Upper lobe of right lung (tissue), 1 donor: Measurements from ENCODE around the gene OSMR. TPM values are rescaled to one million over a fixed set of nuclear protein-coding genes. Genes with fewer than 3 reads are reported as not detected.
A peak's percentile ranks its signal among the peaks of the same experiment; 100 is the strongest.
"Not testable (repeated sequence)": the region's sequence is repeated elsewhere in the genome, so short reads cannot be mapped to it uniquely, and the experiment has no call there.

Experiments
- ATAC-seq: fragments of 200-7000 bp; cut with Tn5 transposase; one replicate; pipeline ENCODE4 v1.9.1; 2020; ENCODE audit warnings: mild to moderate bottlenecking, moderate library complexity
- DNase-seq: peaks from one replicate; pipeline ENCODE4 v3.0.0-alpha.2; 2020
- H3K27ac ChIP-seq: fragments of 200-600 bp; one replicate; pipeline ENCODE4 v1.8.0; 2022
- H3K27me3 ChIP-seq: fragments of 200-600 bp; one replicate; pipeline ENCODE4 v1.8.0; 2022; ENCODE audit warnings: mild to moderate bottlenecking
- H3K36me3 ChIP-seq: fragments of 200-600 bp; one replicate; pipeline ENCODE4 v1.8.0; 2022
- H3K4me1 ChIP-seq: fragments of 200-600 bp; one replicate; pipeline ENCODE4 v1.8.0; 2022
- H3K4me3 ChIP-seq: fragments of 200-600 bp; one replicate; pipeline ENCODE4 v1.8.0; 2022; ENCODE audit warnings: mild to moderate bottlenecking
- H3K9me3 ChIP-seq: fragments of 200-600 bp; one replicate; pipeline ENCODE4 v1.8.0; 2022
- CTCF ChIP-seq: fragments of 200-600 bp; IDR thresholded peaks from one replicate; pipeline ENCODE4 v1.8.0; 2022; ENCODE audit warnings: antibody characterized with exemption
- intact Hi-C: fragments of 100-400 bp; cut with DNase I; formaldehyde crosslinking; loops from one replicate; pipeline ENCODE4 v1.11.0; 2022
- total RNA-seq: library from RNA; stranded (reverse); fragmentation: NEBNext Ultra II Directional; extraction: Animal tissue kit (Norgen Biotek cat#: 25700); gene quantifications from one replicate; pipeline ENCODE4 v1.2.1, GENCODE V29; 2021
- donor health status: DM: no; HTN: yes; CAD: no; lungs with severe emphysema.

The OSMR gene
- total RNA-seq, 1 donor from 2014 or later: 85.6 TPM

DNA sequence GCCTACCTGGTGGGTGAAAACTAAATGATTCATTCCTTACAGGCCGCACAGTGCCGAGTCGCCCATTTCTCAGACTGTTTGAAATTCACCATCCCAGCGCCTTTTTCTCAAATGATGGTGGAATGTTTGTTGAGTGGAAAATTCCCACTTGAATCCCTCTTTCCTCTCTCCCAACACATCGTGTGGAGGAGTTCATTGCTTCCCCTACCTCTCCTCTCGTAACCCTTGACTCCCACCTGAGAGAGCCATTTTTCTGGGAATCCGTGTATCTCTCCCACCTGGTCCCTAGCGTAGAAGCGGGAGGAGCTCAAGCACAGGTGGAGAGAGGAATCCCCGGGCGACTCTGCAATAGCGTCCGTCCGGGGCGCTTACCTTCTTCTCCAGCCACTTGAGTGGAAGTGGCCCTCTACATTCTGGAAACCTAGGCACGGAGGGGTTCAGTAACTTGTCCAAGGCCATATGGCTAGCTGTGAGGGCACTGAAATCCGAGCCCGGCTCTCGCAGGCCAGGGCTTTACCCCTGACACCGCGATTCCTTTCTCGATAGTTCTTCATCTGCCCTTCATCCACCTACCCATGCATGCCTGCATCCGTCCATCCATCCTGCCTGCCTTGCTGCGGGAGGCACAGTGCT lies 683 bp downstream of the OSMR start:
- H3K27ac ChIP-seq: peak overlapping the region; percentile 92
- no peak for TF ChIP-seq CTCF
- no peaks in the 10 kb centered on the region for H3K9me3 ChIP-seq
- H3K4me1 ChIP-seq: peaks cover 12% of the 10 kb centered on the region
- peak overlapping the region; percentile 75 for H3K4me3 ChIP-seq
- DNase-seq (no peak), ATAC-seq (peak; percentile 35)
- H3K27me3 ChIP-seq: no peaks in the 10 kb centered on the region
- peaks cover 5% of the 10 kb centered on the region for H3K36me3 ChIP-seq
- intact Hi-C loops: no loop called here

- intact Hi-C loops: no loop called here
- Histone ChIP-seq H3K4me3 (peak overlapping the region; percentile 75), H3K27ac (peak overlapping the region; percentile 92), H3K27me3 (no peaks in the 10 kb centered on the region), H3K4me1 (peaks cover 12% of the 10 kb centered on the region), H3K36me3 (peaks cover 5% of the 10 kb centered on the region), H3K9me3 (no peaks in the 10 kb centered on the region)
- ATAC-seq: no peak
- TF ChIP-seq CTCF: no peak
- no peak for DNase-seq
Observed at GRCh38 chr5:38847559-38848347, 1.9 kb downstream of the OSMR start.

GRCh38 chr5:38848637-38849036 lies 2.8 kb downstream of the OSMR start:
- Histone ChIP-seq H3K4me1 (peaks cover 19% of the 10 kb centered on the region), H3K36me3 (peaks cover 5% of the 10 kb centered on the region), H3K4me3 (peak overlapping the region; percentile 75), H3K27ac (no peak overlapping the region), H3K9me3 (no peaks in the 10 kb centered on the region), H3K27me3 (no peaks in the 10 kb centered on the region)
- TF ChIP-seq CTCF: no peak
- intact Hi-C loops: no loop called here
- ATAC-seq (no peak), DNase-seq (no peak)

DNA sequence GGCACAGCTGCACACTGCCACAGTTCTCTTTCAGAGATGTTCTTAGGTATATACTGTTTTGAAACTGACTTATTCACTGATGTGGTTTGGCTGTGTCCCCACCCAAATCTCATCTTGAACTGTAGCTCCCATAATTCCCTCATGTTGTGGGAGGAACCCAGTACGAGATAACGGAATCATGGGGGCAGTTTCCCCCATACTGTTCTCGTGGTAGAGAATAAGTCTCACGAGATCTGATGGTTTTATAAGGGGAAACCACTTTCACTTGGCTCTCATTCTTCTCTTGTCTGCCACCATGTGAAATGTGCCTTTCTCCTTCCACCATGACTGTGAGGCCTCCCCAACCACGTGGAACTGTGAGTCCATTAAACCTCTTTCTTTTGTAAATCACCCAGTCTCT lies 5.8 kb downstream of the OSMR start:
- ATAC-seq, H3K4me3 ChIP-seq, H3K9me3 ChIP-seq, DNase-seq, H3K36me3 ChIP-seq, intact Hi-C loops, H3K27me3 ChIP-seq, H3K27ac ChIP-seq: not testable (repeated sequence)
- H3K4me1 ChIP-seq: peaks cover 32% of the 10 kb centered on the region

DNA sequence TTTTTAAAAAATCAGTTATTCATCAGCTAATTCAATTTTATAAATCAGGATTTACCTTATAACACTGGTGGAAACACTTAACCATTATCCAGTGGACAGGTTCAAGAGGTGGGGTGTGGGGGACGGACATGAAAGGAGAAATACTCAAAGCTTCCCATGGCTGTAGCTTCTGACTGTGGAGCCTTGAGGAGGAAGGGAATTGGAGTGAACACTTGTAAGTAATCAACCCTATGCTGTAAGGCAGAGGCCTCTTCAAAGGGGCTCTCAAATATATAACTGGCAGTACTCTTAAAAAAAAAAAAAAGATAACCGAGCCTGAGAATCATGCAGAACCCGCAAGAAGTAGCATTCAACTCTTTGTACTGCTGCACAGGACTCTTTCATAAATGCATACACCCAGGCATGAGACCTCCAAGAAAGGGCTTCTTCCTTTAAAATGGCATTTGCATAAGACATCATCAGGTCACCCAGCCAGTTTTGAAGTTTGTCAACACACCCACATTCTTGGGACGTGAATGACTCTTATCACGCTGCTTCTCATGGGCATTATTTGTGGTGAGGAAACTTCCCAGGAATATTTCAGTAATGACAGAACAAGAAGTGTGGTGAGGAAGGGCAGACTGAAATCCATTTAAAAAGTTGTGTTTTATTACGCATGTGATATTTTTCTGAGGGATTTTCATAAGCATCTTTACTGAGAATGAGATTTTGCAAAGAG lies 8.1 kb downstream of the OSMR start:
- Histone ChIP-seq H3K27me3 (no peaks in the 10 kb centered on the region), H3K9me3 (peaks cover 2% of the 10 kb centered on the region), H3K27ac (peak overlapping the region; percentile 43), H3K4me3 (no peak overlapping the region), H3K4me1 (peaks cover 23% of the 10 kb centered on the region), H3K36me3 (peaks cover 2% of the 10 kb centered on the region)
- peak; percentile 91 for ATAC-seq
- no peak for TF ChIP-seq CTCF
- intact Hi-C loops: no loop called here
- no peak for DNase-seq

DNA sequence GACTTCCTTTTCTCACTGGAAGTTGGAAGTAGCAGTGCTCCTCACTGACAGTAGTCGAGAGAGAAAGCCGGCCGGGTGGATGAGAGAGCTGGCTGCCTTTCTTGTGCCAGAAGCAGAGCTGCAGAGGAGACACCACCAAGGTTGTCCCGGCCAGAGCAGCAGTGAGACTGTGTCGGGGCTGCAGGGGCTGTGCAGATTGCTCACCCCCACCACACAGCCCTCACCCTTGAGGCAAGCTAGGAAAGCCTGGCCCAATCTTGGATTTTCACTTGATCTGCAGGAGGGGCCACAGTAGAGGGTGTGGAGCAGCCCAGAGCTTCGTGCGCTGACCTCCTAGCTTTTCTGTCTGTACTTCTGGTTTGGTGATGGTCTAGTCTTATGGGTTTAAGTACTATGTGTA lies 9.1 kb downstream of the OSMR start:
- Histone ChIP-seq H3K27me3 (no peaks in the 10 kb centered on the region), H3K36me3 (no peaks in the 10 kb centered on the region), H3K9me3 (peaks cover 10% of the 10 kb centered on the region), H3K4me3 (no peak overlapping the region), H3K4me1 (peaks cover 20% of the 10 kb centered on the region), H3K27ac (peak overlapping the region; percentile 20)
- ATAC-seq (peak; percentile 38), DNase-seq (no peak)
- intact Hi-C loops: no loop called here
- TF ChIP-seq CTCF: no peak
